HFFc6 (cell line): Measurements from ENCODE around the gene KIF3A. TPM values are rescaled to one million over a fixed set of nuclear protein-coding genes. Genes with fewer than 3 reads are reported as not detected.

ENCODE experiments used
- DNase-seq: peaks from one replicate; pipeline ENCODE4 v3.0.0-alpha.2; 2018
- H3K27ac Mint-ChIP-seq: 2 replicates; pipeline ENCODE4 v1.8.0; 2020; ENCODE audit warnings: mild to moderate bottlenecking, mixed read lengths
- H3K27me3 Mint-ChIP-seq: 2 replicates; pipeline ENCODE4 v1.8.0; 2021; ENCODE audit warnings: mild to moderate bottlenecking, moderate library complexity, mixed read lengths; ENCODE audit not compliant: insufficient read depth
- H3K36me3 Mint-ChIP-seq: 2 replicates; pipeline ENCODE4 v1.8.0; 2021; ENCODE audit warnings: low read depth, mixed read lengths
- H3K4me1 Mint-ChIP-seq: 2 replicates; pipeline ENCODE4 v1.8.0; 2020; ENCODE audit warnings: low read depth, mixed read lengths
- H3K4me3 Mint-ChIP-seq: 2 replicates; pipeline ENCODE4 v1.8.0; 2020; ENCODE audit warnings: mild to moderate bottlenecking, moderate library complexity, mixed read lengths
- H3K9me3 Mint-ChIP-seq: 2 replicates; pipeline ENCODE4 v1.8.0; 2020; ENCODE audit warnings: mild to moderate bottlenecking, mixed read lengths
- CTCF ChIP-seq: fragments of 200-600 bp; sonication (generic); IDR thresholded peaks from 2 replicates; pipeline ENCODE4 v1.5.0; 2021; ENCODE audit warnings: antibody characterized with exemption, mild to moderate bottlenecking
- total RNA-seq, 6 experiments: library from RNA; stranded (reverse); fragmentation: NEBNext Ultra II Directional; extraction: Animal tissue kit (Norgen Biotek cat#: 25700); gene quantifications; 2 replicates in 1 of 6; 3 replicates in 5 of 6; pipeline ENCODE4 v1.2.3, GENCODE V29; 2021

The KIF3A gene
- total RNA-seq, 6 experiments from 2014 or later: 12.9 to 15.4 (median 14.9) TPM

- Mint-ChIP-seq H3K9me3 (no peaks in the 10 kb centered on the region), H3K4me1 (peaks cover 63% of the 10 kb centered on the region), H3K4me3 (no peak overlapping the region), H3K36me3 (no peaks in the 10 kb centered on the region), H3K27ac (no peak overlapping the region), H3K27me3 (peaks cover 2% of the 10 kb centered on the region)
- TF ChIP-seq CTCF: no peak
- DNase-seq: no peak
Measured at GRCh38 chr5:132770476-132771159, 33.3 kb upstream of the KIF3A start.

- DNase-seq: no peak
- no peak for TF ChIP-seq CTCF
- Mint-ChIP-seq H3K4me1 (peaks cover 42% of the 10 kb centered on the region), H3K9me3 (no peaks in the 10 kb centered on the region), H3K27me3 (peaks cover 2% of the 10 kb centered on the region), H3K4me3 (no peak overlapping the region), H3K36me3 (peaks cover 2% of the 10 kb centered on the region; the same call in 1 of the 2 replicates), H3K27ac (peak overlapping the region; percentile 64)
Measured at GRCh38 chr5:132768485-132768868, 31.1 kb upstream of the KIF3A start.

- peak overlapping the region; percentile 38 for H3K4me3 Mint-ChIP-seq
- peaks cover 32% of the 10 kb centered on the region for H3K4me1 Mint-ChIP-seq
- H3K27ac Mint-ChIP-seq: peak overlapping the region; percentile 50
- no peak for TF ChIP-seq CTCF
- DNase-seq: no peak
- H3K36me3 Mint-ChIP-seq: peaks cover 8% of the 10 kb centered on the region; the same call in 1 of the 2 replicates
- peaks cover 2% of the 10 kb centered on the region for H3K27me3 Mint-ChIP-seq
- H3K9me3 Mint-ChIP-seq: no peaks in the 10 kb centered on the region
Measured at GRCh38 chr5:132767150-132767549, 29.8 kb upstream of the KIF3A start.

GRCh38 chr5:132766806-132767055 is 29.4 kb upstream of the KIF3A start:
- Mint-ChIP-seq H3K27ac (peak overlapping the region; percentile 50), H3K36me3 (peaks cover 8% of the 10 kb centered on the region; the same call in 1 of the 2 replicates)

GRCh38 chr5:132766020-132766805 is 28.9 kb upstream of the KIF3A start:
- H3K9me3 Mint-ChIP-seq: no peaks in the 10 kb centered on the region
- no peak for TF ChIP-seq CTCF

More at GRCh38 chr5:132766806-132767055, 29.4 kb upstream of the KIF3A start:
- Mint-ChIP-seq H3K4me1 (peaks cover 29% of the 10 kb centered on the region), H3K4me3 (no peak overlapping the region), H3K9me3 (no peaks in the 10 kb centered on the region), H3K27me3 (peaks cover 2% of the 10 kb centered on the region)
- no peak for DNase-seq
- no peak for TF ChIP-seq CTCF

More at GRCh38 chr5:132766020-132766805, 28.9 kb upstream of the KIF3A start:
- H3K4me3 Mint-ChIP-seq: no peak overlapping the region
- H3K36me3 Mint-ChIP-seq: peaks cover 8% of the 10 kb centered on the region; the same call in 1 of the 2 replicates
- H3K27me3 Mint-ChIP-seq: peaks cover 2% of the 10 kb centered on the region
- DNase-seq: no peak
- H3K27ac Mint-ChIP-seq: peak overlapping the region; percentile 50; the same call in 1 of the 2 replicates
- peaks cover 29% of the 10 kb centered on the region for H3K4me1 Mint-ChIP-seq
